Neuronal stem cell (in vitro differentiated cells): ENCODE measurements around the gene CFAP58.

Experiments
- DNase-seq: peaks from one replicate; pipeline ENCODE4 v3.0.0-alpha.2; 2013; ENCODE audit warnings: low spot score
- H2AFZ ChIP-seq: one replicate; pipeline ENCODE4 v1.6.1; 2013; ENCODE audit warnings: mild to moderate bottlenecking, low read length, inconsistent platforms
- H2AK5ac ChIP-seq: 2 replicates; pipeline ENCODE4 v1.6.1; 2013; ENCODE audit warnings: low read depth, mild to moderate bottlenecking, inconsistent platforms, low read length, moderate library complexity, mixed read lengths
- H2BK120ac ChIP-seq: 2 replicates; pipeline ENCODE4 v1.6.1; 2013; ENCODE audit warnings: low read depth, mild to moderate bottlenecking, inconsistent platforms, low read length, moderate library complexity, mixed read lengths
- H2BK12ac ChIP-seq: one replicate; pipeline ENCODE4 v1.6.1; 2013; ENCODE audit warnings: low read length, inconsistent platforms
- H2BK15ac ChIP-seq: 2 replicates; pipeline ENCODE4 v1.6.1; 2013; ENCODE audit warnings: mild to moderate bottlenecking, low read length, inconsistent platforms, mixed read lengths
- H2BK5ac ChIP-seq: one replicate; pipeline ENCODE4 v1.6.1; 2013; ENCODE audit warnings: inconsistent platforms, mild to moderate bottlenecking, low read length, moderate library complexity
- H3K14ac ChIP-seq: one replicate; pipeline ENCODE4 v1.6.1; 2013; ENCODE audit warnings: low read length, inconsistent platforms
- H3K18ac ChIP-seq: 2 replicates; pipeline ENCODE4 v1.6.1; 2013; ENCODE audit warnings: low read length, inconsistent platforms
- H3K23ac ChIP-seq: 2 replicates; pipeline ENCODE4 v1.6.1; 2013; ENCODE audit warnings: low read depth, mild to moderate bottlenecking, mixed read lengths, low read length, inconsistent platforms; ENCODE audit not compliant: poor library complexity
- H3K27ac ChIP-seq: replicated peaks from 3 replicates; pipeline ENCODE4 v1.5.1; 2013; ENCODE audit warnings: low read length, inconsistent platforms
- H3K27me3 ChIP-seq, 3 experiments: 2 replicates each; pipeline ENCODE4 v1.6.1; 2013; ENCODE audit warnings: low read length in 3 of 3, mild to moderate bottlenecking in 2 of 3, inconsistent platforms in 1 of 3, low read depth in 1 of 3, mixed read lengths in 1 of 3, moderate library complexity in 1 of 3; ENCODE audit not compliant: control insufficient read depth in 3 of 3, insufficient read depth in 3 of 3
- H3K36me3 ChIP-seq, 2 donors: replicated peaks in 1 of 2; 2 replicates each; pipeline ENCODE4 v1.6.1; 2013; ENCODE audit warnings: low read length in 2 of 2; ENCODE audit not compliant: control insufficient read depth in 2 of 2, insufficient read depth in 2 of 2
- H3K4ac ChIP-seq: 2 replicates; pipeline ENCODE4 v1.6.1; 2013; ENCODE audit warnings: inconsistent platforms, mild to moderate bottlenecking, low read length, moderate library complexity
- H3K4me1 ChIP-seq, 2 donors: 1 replicate in 1 of 2; 2 replicates in 1 of 2; pipeline ENCODE4 v1.6.1; 2013; ENCODE audit warnings: low read length in 2 of 2, low read depth in 1 of 2; ENCODE audit not compliant: control insufficient read depth in 2 of 2, insufficient read depth in 1 of 2
- H3K4me2 ChIP-seq: one replicate; pipeline ENCODE4 v1.6.1; 2013; ENCODE audit warnings: mild to moderate bottlenecking, low read length, inconsistent platforms; ENCODE audit not compliant: insufficient read depth, poor library complexity, severe bottlenecking
- H3K4me3 ChIP-seq, 2 donors: 2 replicates each; pipeline ENCODE4 v1.5.1; 2013; ENCODE audit warnings: low read length in 2 of 2, mild to moderate bottlenecking in 2 of 2, inconsistent platforms in 1 of 2, moderate library complexity in 1 of 2
- H3K79me1 ChIP-seq: one replicate; pipeline ENCODE4 v1.6.1; 2013; ENCODE audit warnings: low read depth, mild to moderate bottlenecking, inconsistent platforms, low read length, moderate library complexity
- H3K9ac ChIP-seq: one replicate; pipeline ENCODE4 v1.6.1; 2013; ENCODE audit warnings: mild to moderate bottlenecking, low read depth, low read length, inconsistent platforms; ENCODE audit not compliant: poor library complexity
- H3K9me3 ChIP-seq, 2 donors: replicated peaks in 1 of 2; 2 replicates each; pipeline versions ENCODE3 to v1.6.1; 2013; ENCODE audit warnings: low read length in 2 of 2, mild to moderate bottlenecking in 2 of 2, inconsistent platforms in 1 of 2, low read depth in 1 of 2, mixed read lengths in 1 of 2, moderate library complexity in 1 of 2; ENCODE audit not compliant: control insufficient read depth in 2 of 2, insufficient read depth in 1 of 2
- H4K8ac ChIP-seq: one replicate; pipeline ENCODE4 v1.6.1; 2013; ENCODE audit warnings: low read depth, mild to moderate bottlenecking, inconsistent platforms, low read length, moderate library complexity
- H4K91ac ChIP-seq: one replicate; pipeline ENCODE4 v1.6.1; 2013; ENCODE audit warnings: low read length, low read depth, mild to moderate bottlenecking, inconsistent platforms; ENCODE audit not compliant: poor library complexity
- WGBS, 2 donors: extraction: QIAGEN DNeasy Blood & Tissue Kit; methylation state at CpG; one replicate each; pipeline ENCODE4 v1.1.7; 2013; ENCODE audit warnings: missing lambda C conversion rate in 2 of 2, mixed read lengths in 1 of 2; ENCODE audit not compliant: insufficient read length in 2 of 2, insufficient replicate concordance in 1 of 2; ENCODE audit errors: extremely low coverage in 2 of 2; 5-methylcytosine and 5-hydroxymethylcytosine counted together

Gene CFAP58

GRCh38 chr10:104345941-104346340 lies 7.7 kb upstream of the CFAP58 start:
- no peaks in the 10 kb centered on the region for H3K9me3 ChIP-seq
- no peak overlapping the region for H3K18ac ChIP-seq
- H3K9ac ChIP-seq = no peak overlapping the region
- no peak overlapping the region for H3K27ac ChIP-seq
- no peak for DNase-seq
- no peaks in the 10 kb centered on the region for H3K36me3 ChIP-seq
- no peak overlapping the region for H3K4ac ChIP-seq
- H2BK5ac ChIP-seq = no peak overlapping the region
- no peak overlapping the region for H3K4me2 ChIP-seq
- no CpG with 5 or more reads among the region's 4 CpGs for WGBS, 2 donors
- no peaks in the 10 kb centered on the region for H3K79me1 ChIP-seq
- H4K8ac ChIP-seq = no peak overlapping the region
- no peaks in the 10 kb centered on the region for H3K27me3 ChIP-seq
- no peak overlapping the region for H3K23ac ChIP-seq
- H4K91ac ChIP-seq = no peak overlapping the region
- no peak overlapping the region for H2AK5ac ChIP-seq
- H2AFZ ChIP-seq = no peak overlapping the region
- H2BK12ac ChIP-seq = no peak overlapping the region
- H2BK15ac ChIP-seq = no peak overlapping the region
- no peak overlapping the region for H3K4me3 ChIP-seq
- H2BK120ac ChIP-seq = no peak overlapping the region
- peaks cover 0 to 4% of the 10 kb centered on the region in 2 donors for H3K4me1 ChIP-seq
- no peak overlapping the region for H3K14ac ChIP-seq

DNA sequence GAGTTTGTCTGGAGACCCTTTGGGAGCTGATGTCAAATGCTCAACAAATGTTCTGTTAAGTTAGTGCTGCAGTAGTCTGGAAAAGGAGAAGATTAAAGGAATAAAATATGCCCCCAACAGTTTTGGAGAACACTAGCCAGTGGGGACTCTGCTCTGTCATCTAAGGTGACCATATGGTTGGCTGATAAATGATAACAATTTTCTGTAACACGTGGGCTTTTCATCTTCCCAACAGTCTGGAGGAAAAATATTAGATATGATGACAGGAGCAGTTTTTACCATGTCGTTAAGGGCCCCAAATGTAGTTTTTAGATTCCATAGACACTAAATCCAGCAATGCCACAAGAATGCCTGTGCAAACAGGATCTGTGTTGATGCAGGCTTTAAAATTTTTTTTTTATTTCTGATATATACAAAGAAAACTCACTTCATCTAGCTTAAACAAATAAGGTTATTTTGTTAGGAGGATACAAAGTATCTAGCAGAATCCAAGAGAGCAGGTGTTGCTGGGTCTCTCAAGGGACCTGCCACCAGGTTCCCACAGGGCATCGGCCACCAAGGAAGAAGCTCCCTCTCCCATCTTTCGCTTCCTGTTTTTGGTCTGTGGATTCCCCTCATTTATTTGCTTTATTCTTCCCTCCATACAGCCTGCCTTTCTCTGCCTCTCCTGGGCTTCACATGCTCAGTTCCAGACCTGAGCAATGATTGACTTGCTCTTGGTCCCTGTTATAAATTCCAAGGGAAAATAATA lies 6.2 kb upstream of the CFAP58 start:
- no peak overlapping the region for H3K4me2 ChIP-seq
- H4K8ac ChIP-seq = no peak overlapping the region
- no peak overlapping the region for H2BK5ac ChIP-seq
- H2BK120ac ChIP-seq = no peak overlapping the region
- no peak overlapping the region for H2BK12ac ChIP-seq
- no peak overlapping the region for H2BK15ac ChIP-seq
- no CpG with 5 or more reads among the region's 4 CpGs for WGBS, 2 donors
- H2AFZ ChIP-seq = no peak overlapping the region
- H3K4me1 ChIP-seq = peaks cover 0 to 4% of the 10 kb centered on the region in 2 donors
- no peak overlapping the region for H3K4ac ChIP-seq
- H4K91ac ChIP-seq = no peak overlapping the region
- no peaks in the 10 kb centered on the region for H3K79me1 ChIP-seq
- no peak overlapping the region for H3K14ac ChIP-seq
- no peaks in the 10 kb centered on the region for H3K36me3 ChIP-seq
- no peaks in the 10 kb centered on the region for H3K27me3 ChIP-seq
- DNase-seq = no peak
- no peak overlapping the region for H3K18ac ChIP-seq
- no peak overlapping the region for H2AK5ac ChIP-seq
- no peak overlapping the region for H3K27ac ChIP-seq
- H3K23ac ChIP-seq = no peak overlapping the region
- H3K9ac ChIP-seq = no peak overlapping the region
- no peaks in the 10 kb centered on the region for H3K9me3 ChIP-seq
- no peak overlapping the region for H3K4me3 ChIP-seq

- H3K4me3 ChIP-seq = no peak overlapping the region
- no peak for DNase-seq
- H2BK120ac ChIP-seq = no peak overlapping the region
- H3K18ac ChIP-seq = no peak overlapping the region
- no peak overlapping the region for H3K14ac ChIP-seq
- no peak overlapping the region for H2AFZ ChIP-seq
- no peak overlapping the region for H3K4ac ChIP-seq
- no peak overlapping the region for H3K9ac ChIP-seq
- no peak overlapping the region for H4K91ac ChIP-seq
- no peaks in the 10 kb centered on the region for H3K36me3 ChIP-seq
- no peak overlapping the region for H2BK5ac ChIP-seq
- no peak overlapping the region for H3K4me2 ChIP-seq
- no peak overlapping the region for H3K27ac ChIP-seq
- H4K8ac ChIP-seq = no peak overlapping the region
- whole genome bisulfite sequencing, 2 donors = no CpG with 5 or more reads among the region's 2 CpGs
- H2BK15ac ChIP-seq = no peak overlapping the region
- no peak overlapping the region for H2BK12ac ChIP-seq
- no peaks in the 10 kb centered on the region for H3K27me3 ChIP-seq
- H3K23ac ChIP-seq = no peak overlapping the region
- no peaks in the 10 kb centered on the region for H3K79me1 ChIP-seq
- peaks cover 0 to 2% of the 10 kb centered on the region in 2 donors for H3K4me1 ChIP-seq
- no peak overlapping the region for H2AK5ac ChIP-seq
- no peaks in the 10 kb centered on the region for H3K9me3 ChIP-seq
Measured at GRCh38 chr10:104348601-104349000, 5.0 kb upstream of the CFAP58 start.

GRCh38 chr10:104349623-104350126 lies 4.0 kb upstream of the CFAP58 start:
- Histone ChIP-seq H3K9ac (no peak overlapping the region), H3K27ac (no peak overlapping the region)

More at GRCh38 chr10:104349623-104350126, 4.0 kb upstream of the CFAP58 start:
- Histone ChIP-seq H2BK5ac (no peak overlapping the region), H2AFZ (no peak overlapping the region), H3K4me2 (no peak overlapping the region), H2BK120ac (no peak overlapping the region), H3K36me3 (no peaks in the 10 kb centered on the region), H2AK5ac (no peak overlapping the region), H4K8ac (no peak overlapping the region), H3K18ac (no peak overlapping the region), H2BK15ac (no peak overlapping the region), H3K79me1 (no peaks in the 10 kb centered on the region), H3K14ac (no peak overlapping the region), H3K4me1 (peaks cover 1 to 5% of the 10 kb centered on the region in 2 donors), H2BK12ac (no peak overlapping the region), H4K91ac (no peak overlapping the region), H3K23ac (no peak overlapping the region), H3K9me3 (no peaks in the 10 kb centered on the region), H3K4me3 (no peak overlapping the region), H3K4ac (no peak overlapping the region), H3K27me3 (peaks cover 0 to 6% (median 0%) of the 10 kb centered on the region in 3 experiments)
- no peak for DNase-seq
- WGBS, 2 donors = no CpG with 5 or more reads among the region's 5 CpGs
